Measurements from ENCODE around the gene MAP2K1.
"Not testable (repeated sequence)": the region's sequence is repeated elsewhere in the genome, so short reads cannot be mapped to it uniquely, and the experiment has no call there.

The MAP2K1 gene

DNA sequence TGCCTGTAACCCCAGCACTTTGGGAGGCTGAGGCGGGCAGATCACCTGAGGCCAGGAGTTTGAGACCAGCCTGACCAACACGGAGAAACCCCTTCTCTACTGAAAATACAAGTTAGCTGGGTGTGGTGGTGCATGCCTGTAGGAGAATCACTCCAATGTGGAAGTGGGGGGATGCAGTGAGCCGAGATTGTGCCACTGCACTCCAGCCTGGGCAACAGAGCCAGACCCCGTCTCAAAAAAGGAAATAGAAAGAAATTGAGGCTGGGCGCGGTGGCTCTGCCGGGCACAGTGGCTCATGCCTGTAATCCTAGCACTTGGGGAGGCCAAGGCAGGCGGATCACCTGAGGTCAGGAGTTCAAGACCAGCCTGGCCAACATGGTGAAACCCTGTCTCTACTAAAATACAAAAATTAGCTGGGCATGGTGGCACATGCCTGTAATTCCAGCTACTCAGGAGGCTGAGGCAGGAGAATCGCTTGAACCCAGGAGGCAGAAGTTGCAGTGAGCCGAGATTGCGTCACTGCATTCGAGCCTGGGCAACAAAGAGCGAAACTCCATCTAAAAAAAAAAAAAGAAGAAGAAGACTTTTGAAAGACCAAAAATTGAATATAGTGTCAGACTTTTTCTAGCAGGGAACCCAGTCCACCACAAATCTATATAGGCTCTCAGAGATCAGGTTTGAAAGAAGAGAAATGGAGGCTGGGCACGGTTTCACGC, 24.8 kb upstream of the MAP2K1 start:
- H3K9me3 ChIP-seq (ENCODE audit: control insufficient read depth, insufficient read depth, low read depth, low read length); H3K4me1 ChIP-seq (ENCODE audit: control insufficient read depth, insufficient read depth, low read length); H3K4me3 ChIP-seq (ENCODE audit: low read depth, low read length); POLR2A ChIA-PET; H3K27ac ChIP-seq (ENCODE audit: extremely low read depth, low read depth, low read length); CTCF ChIA-PET; H3K36me3 ChIP-seq (ENCODE audit: control insufficient read depth in 2 of 2, insufficient read depth in 1 of 2, low read length in 2 of 2): not testable (repeated sequence)
- peak; percentile 91 for TF ChIP-seq ZNF121 (tag by site-specific recombination; IDR thresholded peaks at IDR 0.05)

DNA sequence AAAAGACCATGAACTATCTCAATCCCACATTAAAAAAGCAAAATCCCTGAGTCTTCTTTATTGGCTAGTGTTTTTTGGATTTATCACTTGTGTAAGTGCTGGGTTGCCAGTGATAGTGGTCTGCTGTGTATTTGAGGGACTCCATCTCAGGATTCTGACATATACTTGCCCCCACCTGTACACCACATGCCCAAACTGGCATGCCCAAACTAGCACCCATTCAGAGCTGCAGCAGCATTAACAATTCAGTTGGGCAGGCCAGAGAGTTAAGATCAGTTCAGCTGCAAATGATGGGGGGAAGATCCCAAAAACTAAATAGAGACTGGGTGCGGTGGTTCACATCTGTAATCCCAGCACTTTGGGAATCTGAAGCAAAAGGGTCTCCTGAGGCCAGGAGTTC, 23.9 kb upstream of the MAP2K1 start:
- Histone ChIP-seq H3K9me3 (ENCODE audit: control insufficient read depth, insufficient read depth, low read depth, low read length) (no peaks in the 10 kb centered on the region), H3K27ac (ENCODE audit: extremely low read depth, low read depth, low read length) (no peak overlapping the region), H3K4me1 (ENCODE audit: control insufficient read depth, insufficient read depth, low read length) (peaks cover 3% of the 10 kb centered on the region; the same call in 1 of the 2 replicates), H3K36me3 (ENCODE audit: control insufficient read depth in 2 of 2, insufficient read depth in 1 of 2, low read length in 2 of 2) (no peaks in the 10 kb centered on the region), H3K4me3 (ENCODE audit: low read depth, low read length) (no peak overlapping the region)
- ChIA-PET POLR2A (no interaction called here), CTCF (no interaction called here)
- TF ChIP-seq ZNF214 (tag by site-specific recombination; IDR thresholded peaks at IDR 0.05; ENCODE audit: borderline replicate concordance) = no peak
- no peak for TF ChIP-seq ZNF223 (tag by site-specific recombination; IDR thresholded peaks at IDR 0.05)
- TF ChIP-seq ZNF521 (tag by site-specific recombination; IDR thresholded peaks at IDR 0.05) = no peak
- TF ChIP-seq ZNF133 (tag by site-specific recombination; IDR thresholded peaks at IDR 0.05) = no peak
- no peak for TF ChIP-seq ZNF510 (tag by site-specific recombination; IDR thresholded peaks at IDR 0.05; ENCODE audit: insufficient replicate concordance)
- no peak for TF ChIP-seq ZNF76 (tag by site-specific recombination; IDR thresholded peaks at IDR 0.05; ENCODE audit: borderline replicate concordance, low read depth)
- TF ChIP-seq, protein P1, sequence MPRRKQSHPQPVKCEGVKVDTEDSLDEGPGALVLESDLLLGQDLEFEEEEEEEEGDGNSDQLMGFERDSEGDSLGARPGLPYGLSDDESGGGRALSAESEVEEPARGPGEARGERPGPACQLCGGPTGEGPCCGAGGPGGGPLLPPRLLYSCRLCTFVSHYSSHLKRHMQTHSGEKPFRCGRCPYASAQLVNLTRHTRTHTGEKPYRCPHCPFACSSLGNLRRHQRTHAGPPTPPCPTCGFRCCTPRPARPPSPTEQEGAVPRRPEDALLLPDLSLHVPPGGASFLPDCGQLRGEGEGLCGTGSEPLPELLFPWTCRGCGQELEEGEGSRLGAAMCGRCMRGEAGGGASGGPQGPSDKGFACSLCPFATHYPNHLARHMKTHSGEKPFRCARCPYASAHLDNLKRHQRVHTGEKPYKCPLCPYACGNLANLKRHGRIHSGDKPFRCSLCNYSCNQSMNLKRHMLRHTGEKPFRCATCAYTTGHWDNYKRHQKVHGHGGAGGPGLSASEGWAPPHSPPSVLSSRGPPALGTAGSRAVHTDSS (tag by site-specific recombination; IDR thresholded peaks at IDR 0.05) = no peak

DNA sequence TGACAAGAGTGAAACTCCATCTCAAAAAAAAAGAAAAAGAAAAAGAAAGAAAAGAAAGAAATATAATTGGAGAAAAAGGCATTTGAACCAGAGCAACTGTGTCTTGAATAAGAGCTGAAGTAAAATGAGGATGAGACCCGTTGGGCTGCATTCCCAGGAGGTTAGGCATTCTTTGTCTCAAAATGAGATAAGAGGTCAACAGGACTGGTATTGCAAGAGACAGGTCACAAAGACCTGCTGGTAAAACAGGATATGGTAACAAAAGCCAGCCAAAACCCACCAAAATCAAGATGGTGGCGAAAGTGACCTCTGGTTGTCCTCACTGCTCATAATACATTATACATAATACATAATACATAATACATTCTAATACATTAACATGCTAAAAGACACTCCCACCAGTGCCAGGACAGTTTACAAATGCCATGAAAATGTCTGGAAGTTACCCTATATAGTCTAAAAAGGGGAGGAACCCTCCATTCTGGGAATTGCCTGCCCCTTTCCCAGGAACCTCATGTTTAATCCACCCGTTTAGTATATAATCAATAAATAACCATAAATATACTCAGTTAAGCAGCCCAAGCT, 21.7 kb upstream of the MAP2K1 start:
- CTCF ChIA-PET = interaction anchor here (0.8 kb wide), 1 partner anchor 21 kb away, joined by 3 read pairs; no protein-coding TSS in a partner anchor
- peaks cover 8% of the 10 kb centered on the region; the same call in 1 of the 2 replicates for H3K4me1 ChIP-seq (ENCODE audit: control insufficient read depth, insufficient read depth, low read length)
- POLR2A ChIA-PET = interaction anchor here (0.6 to 1.7 kb wide), 2 partner anchors 17 to 21 kb away, joined by 4 read pairs; partner anchors contain the start of gene MAP2K1
- H3K36me3 ChIP-seq (ENCODE audit: control insufficient read depth in 2 of 2, insufficient read depth in 1 of 2, low read length in 2 of 2) = no peaks in the 10 kb centered on the region
- TF ChIP-seq REPIN1 (tag by site-specific recombination; IDR thresholded peaks at IDR 0.05; ENCODE audit: low read depth) (no peak), ZNF302 (tag by site-specific recombination; IDR thresholded peaks at IDR 0.05; ENCODE audit: low read depth) (no peak), ZNF626 (tag by site-specific recombination; IDR thresholded peaks at IDR 0.05) (no peak), ZNF239 (tag by site-specific recombination; IDR thresholded peaks at IDR 0.05) (no peak), ZNF658 (tag by site-specific recombination; IDR thresholded peaks at IDR 0.05) (no peak), ZNF423 (tag by site-specific recombination; IDR thresholded peaks at IDR 0.05) (no peak), ZNF366 (tag by site-specific recombination; conservative IDR thresholded peaks at IDR 0.05) (no peak), ZNF324 (tag by site-specific recombination; IDR thresholded peaks at IDR 0.05) (no peak), ZNF558 (tag by site-specific recombination; IDR thresholded peaks at IDR 0.05) (no peak), HOXD13 (CRISPR knock-in tag; IDR thresholded peaks at IDR 0.05; ENCODE audit: borderline replicate concordance) (no peak), ZNF843 (tag by site-specific recombination; IDR thresholded peaks at IDR 0.05) (no peak), ZNF311 (tag by site-specific recombination; IDR thresholded peaks at IDR 0.05; ENCODE audit: borderline replicate concordance) (no peak), ZFP3 (tag by site-specific recombination; IDR thresholded peaks at IDR 0.05; ENCODE audit: low read depth) (no peak), HOXC10 (CRISPR knock-in tag; IDR thresholded peaks at IDR 0.05) (no peak), SP7 (tag by site-specific recombination; IDR thresholded peaks at IDR 0.05) (no peak), KLF7 (tag by site-specific recombination; IDR thresholded peaks at IDR 0.05; ENCODE audit: borderline replicate concordance) (no peak), ZNF707 (tag by site-specific recombination; IDR thresholded peaks at IDR 0.05) (no peak)
- TF ChIP-seq, protein P2, sequence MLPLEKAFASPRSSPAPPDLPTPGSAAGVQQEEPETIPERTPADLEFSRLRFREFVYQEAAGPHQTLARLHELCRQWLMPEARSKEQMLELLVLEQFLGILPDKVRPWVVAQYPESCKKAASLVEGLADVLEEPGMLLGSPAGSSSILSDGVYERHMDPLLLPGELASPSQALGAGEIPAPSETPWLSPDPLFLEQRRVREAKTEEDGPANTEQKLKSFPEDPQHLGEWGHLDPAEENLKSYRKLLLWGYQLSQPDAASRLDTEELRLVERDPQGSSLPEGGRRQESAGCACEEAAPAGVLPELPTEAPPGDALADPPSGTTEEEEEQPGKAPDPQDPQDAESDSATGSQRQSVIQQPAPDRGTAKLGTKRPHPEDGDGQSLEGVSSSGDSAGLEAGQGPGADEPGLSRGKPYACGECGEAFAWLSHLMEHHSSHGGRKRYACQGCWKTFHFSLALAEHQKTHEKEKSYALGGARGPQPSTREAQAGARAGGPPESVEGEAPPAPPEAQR (tag by site-specific recombination; IDR thresholded peaks at IDR 0.05) = no peak
- TF ChIP-seq, protein P3, sequence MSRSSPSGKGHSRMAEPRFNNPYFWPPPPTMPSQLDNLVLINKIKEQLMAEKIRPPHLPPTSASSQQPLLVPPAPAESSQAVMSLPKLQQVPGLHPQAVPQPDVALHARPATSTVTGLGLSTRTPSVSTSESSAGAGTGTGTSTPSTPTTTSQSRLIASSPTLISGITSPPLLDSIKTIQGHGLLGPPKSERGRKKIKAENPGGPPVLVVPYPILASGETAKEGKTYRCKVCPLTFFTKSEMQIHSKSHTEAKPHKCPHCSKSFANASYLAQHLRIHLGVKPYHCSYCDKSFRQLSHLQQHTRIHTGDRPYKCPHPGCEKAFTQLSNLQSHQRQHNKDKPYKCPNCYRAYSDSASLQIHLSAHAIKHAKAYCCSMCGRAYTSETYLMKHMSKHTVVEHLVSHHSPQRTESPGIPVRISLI (tag by site-specific recombination; IDR thresholded peaks at IDR 0.05) = no peak
- TF ChIP-seq, protein P4, sequence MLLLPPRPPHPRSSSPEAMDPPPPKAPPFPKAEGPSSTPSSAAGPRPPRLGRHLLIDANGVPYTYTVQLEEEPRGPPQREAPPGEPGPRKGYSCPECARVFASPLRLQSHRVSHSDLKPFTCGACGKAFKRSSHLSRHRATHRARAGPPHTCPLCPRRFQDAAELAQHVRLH (tag by site-specific recombination; IDR thresholded peaks at IDR 0.05) = no peak
- H3K27ac ChIP-seq (ENCODE audit: extremely low read depth, low read depth, low read length) = no peak overlapping the region
- no peaks in the 10 kb centered on the region for H3K9me3 ChIP-seq (ENCODE audit: control insufficient read depth, insufficient read depth, low read depth, low read length)
- H3K4me3 ChIP-seq (ENCODE audit: low read depth, low read length) = no peak overlapping the region
